ENCODE results near the gene DERA. TPM values are rescaled to one million over a fixed set of nuclear protein-coding genes. Genes with fewer than 3 reads are reported as not detected.
A peak's percentile ranks its signal among the peaks of the same experiment; 100 is the strongest.
"Not testable (repeated sequence)": the region's sequence is repeated elsewhere in the genome, so short reads cannot be mapped to it uniquely, and the experiment has no call there.

DERA gene
- total RNA-seq, 1 donor from 2014 or later = 51.0 TPM

- DNase-seq (ENCODE audit: low spot score) = no peak
Measured at GRCh38 chr12:15904378-15904920, 6.7 kb upstream of the DERA start.

GRCh38 chr12:15910468-15910863, 666 bp upstream of the DERA start:
- no peak for DNase-seq (ENCODE audit: low spot score)

- not testable (repeated sequence) for DNase-seq (ENCODE audit: low spot score)
Measured at GRCh38 chr12:15911931-15912330, 799 bp downstream of the DERA start.

- not testable (repeated sequence) for DNase-seq (ENCODE audit: low spot score)
Measured at GRCh38 chr12:15914131-15914530, 3.0 kb downstream of the DERA start.

- DNase-seq (ENCODE audit: low spot score) = peak; percentile 19
Measured at GRCh38 chr12:15918066-15918465, 6.9 kb downstream of the DERA start.

GRCh38 chr12:15919418-15919817, 8.3 kb downstream of the DERA start:
- peak; percentile 61 for DNase-seq (ENCODE audit: low spot score)

- DNase-seq (ENCODE audit: low spot score) = no peak
Measured at GRCh38 chr12:15924956-15925355, 13.8 kb downstream of the DERA start.

- DNase-seq (ENCODE audit: low spot score) = no peak
Measured at GRCh38 chr12:15928346-15928745, 17.2 kb downstream of the DERA start.

- DNase-seq (ENCODE audit: low spot score) = no peak
Measured at GRCh38 chr12:15928870-15929571, 17.9 kb downstream of the DERA start.

GRCh38 chr12:15931590-15932053, 20.5 kb downstream of the DERA start:
- DNase-seq (ENCODE audit: low spot score) = no peak

- DNase-seq (ENCODE audit: low spot score) = no peak
Measured at GRCh38 chr12:15932327-15932726, 21.2 kb downstream of the DERA start.

GRCh38 chr12:15932971-15933370, 21.8 kb downstream of the DERA start:
- DNase-seq (ENCODE audit: low spot score) = no peak

- no peak for DNase-seq (ENCODE audit: low spot score)
Measured at GRCh38 chr12:15933751-15934150, 22.6 kb downstream of the DERA start.

GRCh38 chr12:15936751-15937150, 25.6 kb downstream of the DERA start:
- DNase-seq (ENCODE audit: low spot score) = no peak

GRCh38 chr12:15937902-15938301, 26.8 kb downstream of the DERA start:
- DNase-seq (ENCODE audit: low spot score) = no peak

GRCh38 chr12:15939111-15939510, 28.0 kb downstream of the DERA start:
- no peak for DNase-seq (ENCODE audit: low spot score)

- DNase-seq (ENCODE audit: low spot score) = no peak
Measured at GRCh38 chr12:15942475-15942874, 31.3 kb downstream of the DERA start.

- not testable (repeated sequence) for DNase-seq (ENCODE audit: low spot score)
Measured at GRCh38 chr12:15943519-15943918, 32.4 kb downstream of the DERA start.

GRCh38 chr12:15948461-15948860, 37.3 kb downstream of the DERA start:
- DNase-seq (ENCODE audit: low spot score) = not testable (repeated sequence)

- no peak for DNase-seq (ENCODE audit: low spot score)
Measured at GRCh38 chr12:15955281-15955680, 44.1 kb downstream of the DERA start.

- DNase-seq (ENCODE audit: low spot score) = no peak
Measured at GRCh38 chr12:15956010-15956409, 44.9 kb downstream of the DERA start.

GRCh38 chr12:15956413-15957185, 45.5 kb downstream of the DERA start:
- DNase-seq (ENCODE audit: low spot score) = peak; percentile 57

- DNase-seq (ENCODE audit: low spot score) = no peak
Measured at GRCh38 chr12:15962760-15963159, 51.6 kb downstream of the DERA start.
